Measurements from ENCODE around the gene RGS8.

DNA sequence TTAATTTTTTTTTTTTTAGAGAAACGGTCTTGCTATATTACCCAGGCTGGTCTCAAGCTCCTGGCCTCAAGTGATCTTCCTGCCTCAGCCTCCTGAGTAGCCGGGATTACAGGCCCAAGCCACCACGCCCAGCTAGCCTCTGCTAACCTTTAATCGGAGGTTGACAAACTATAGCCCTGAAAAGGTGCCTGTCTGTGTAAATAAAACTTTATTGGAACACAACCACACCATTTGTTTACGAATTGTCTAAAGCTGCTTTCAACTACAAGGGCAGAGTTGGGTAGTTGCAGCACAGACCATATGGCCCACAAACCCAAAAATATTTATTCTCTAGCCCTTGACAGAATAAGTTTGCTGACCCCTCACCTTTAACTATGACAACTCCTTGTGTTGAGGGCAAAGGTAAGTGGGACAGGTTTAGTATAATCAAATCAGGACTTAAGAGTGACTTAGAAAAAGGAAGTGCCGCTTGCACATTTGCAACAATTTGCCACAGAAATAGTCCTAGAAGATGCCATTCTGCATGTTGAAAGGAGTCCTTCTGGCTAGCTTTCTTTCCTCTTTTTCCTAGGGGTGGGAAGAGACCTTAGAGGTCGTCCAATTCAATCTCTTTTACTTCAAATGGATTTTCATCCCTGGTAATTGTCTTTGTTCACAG is 16.4 kb downstream of the RGS8 start:
- TF ChIP-seq CTCF (IDR thresholded peaks at IDR 0.05) (no peak), POLR2A (IDR thresholded peaks at IDR 0.05) (no peak)
